ENCODE measurements around the gene GNPTAB. TPM values are rescaled to one million over a fixed set of nuclear protein-coding genes. Genes with fewer than 3 reads are reported as not detected.
"Not testable (repeated sequence)": the region's sequence is repeated elsewhere in the genome, so short reads cannot be mapped to it uniquely, and the experiment has no call there.

Gene GNPTAB
- total RNA-seq, 1 donor, result 81.4 TPM

DNA sequence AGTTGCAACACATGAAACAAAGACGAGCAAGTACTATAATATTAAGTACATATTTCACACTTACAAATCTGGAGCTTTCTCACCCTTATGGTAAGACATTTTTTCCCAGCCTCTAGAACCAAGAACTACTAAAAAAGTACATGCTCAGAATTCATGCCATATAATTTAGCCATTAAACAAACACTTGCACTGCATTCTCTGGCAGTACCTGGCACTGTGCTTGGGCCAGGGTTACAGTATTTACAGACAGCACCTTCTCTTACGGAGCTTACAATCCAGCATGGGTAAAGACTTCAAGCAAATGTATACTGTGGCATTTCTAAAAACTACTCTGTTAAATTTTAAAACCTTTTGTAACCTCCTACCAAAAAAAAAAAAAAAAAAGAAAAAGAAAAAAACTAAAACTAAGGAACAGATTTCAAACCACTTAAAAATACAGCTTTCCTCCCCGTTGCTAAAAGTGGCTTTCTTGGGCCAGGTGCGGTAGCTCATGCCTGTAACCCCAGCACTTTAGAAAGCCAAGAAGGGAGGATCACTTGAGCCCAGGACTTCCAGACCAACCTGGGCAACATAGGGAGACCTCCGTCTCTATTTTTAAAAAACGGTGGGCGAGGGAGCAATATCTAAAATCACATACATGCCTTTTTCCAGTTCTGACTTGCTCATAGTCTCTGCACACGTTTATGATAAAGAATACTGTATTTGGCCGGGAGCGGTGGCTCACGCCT is 956 bp downstream of the GNPTAB start:
- H3K4me1 ChIP-seq (ENCODE audit: insufficient read depth, low read length), result peaks cover 49% of the 10 kb centered on the region
- H3K9me3 ChIP-seq (ENCODE audit: low read depth, low read length), result no peaks in the 10 kb centered on the region
- no peaks in the 10 kb centered on the region for H3K27me3 ChIP-seq (ENCODE audit: insufficient read depth, low read length)
- peak overlapping the region; percentile 90 for H3K4me3 ChIP-seq (ENCODE audit: low read length)

DNA sequence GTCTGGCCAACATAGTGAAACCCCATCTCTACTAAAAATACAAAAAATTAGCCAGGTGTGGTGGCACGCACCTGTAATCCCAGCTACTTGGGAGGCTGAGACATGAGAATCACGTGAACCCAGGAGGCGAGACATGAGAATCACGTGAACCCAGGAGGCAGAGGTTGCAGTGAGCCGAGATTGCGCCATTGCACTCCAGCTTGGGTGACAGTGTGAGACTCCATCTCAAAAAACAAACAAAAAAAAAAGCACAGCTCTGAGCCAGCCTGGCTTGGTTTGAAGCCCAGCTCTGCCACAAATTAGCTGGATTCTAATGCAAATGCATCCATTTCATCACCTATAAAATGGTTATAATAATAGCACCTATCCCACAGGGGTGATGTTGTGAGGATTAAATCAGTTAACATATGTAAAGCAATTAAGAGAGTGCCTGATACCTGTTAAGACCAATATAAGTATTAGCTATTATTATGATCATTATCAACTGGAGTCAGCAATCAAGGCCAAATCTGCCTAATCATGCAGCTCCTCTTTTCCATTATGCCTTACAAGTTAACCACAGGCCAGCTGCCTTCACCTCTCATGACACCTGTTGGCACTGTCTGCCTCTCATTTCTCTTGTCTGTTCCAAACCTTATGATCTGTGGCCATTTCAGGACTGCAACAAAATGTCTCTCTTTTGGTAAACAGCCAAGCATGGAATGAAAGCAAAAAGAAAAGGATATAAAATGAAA is 2.1 kb downstream of the GNPTAB start:
- no peaks in the 10 kb centered on the region for H3K27me3 ChIP-seq (ENCODE audit: insufficient read depth, low read length)
- no peak overlapping the region for H3K4me3 ChIP-seq (ENCODE audit: low read length)
- H3K9me3 ChIP-seq (ENCODE audit: low read depth, low read length), result no peaks in the 10 kb centered on the region
- peaks cover 60% of the 10 kb centered on the region for H3K4me1 ChIP-seq (ENCODE audit: insufficient read depth, low read length)

DNA sequence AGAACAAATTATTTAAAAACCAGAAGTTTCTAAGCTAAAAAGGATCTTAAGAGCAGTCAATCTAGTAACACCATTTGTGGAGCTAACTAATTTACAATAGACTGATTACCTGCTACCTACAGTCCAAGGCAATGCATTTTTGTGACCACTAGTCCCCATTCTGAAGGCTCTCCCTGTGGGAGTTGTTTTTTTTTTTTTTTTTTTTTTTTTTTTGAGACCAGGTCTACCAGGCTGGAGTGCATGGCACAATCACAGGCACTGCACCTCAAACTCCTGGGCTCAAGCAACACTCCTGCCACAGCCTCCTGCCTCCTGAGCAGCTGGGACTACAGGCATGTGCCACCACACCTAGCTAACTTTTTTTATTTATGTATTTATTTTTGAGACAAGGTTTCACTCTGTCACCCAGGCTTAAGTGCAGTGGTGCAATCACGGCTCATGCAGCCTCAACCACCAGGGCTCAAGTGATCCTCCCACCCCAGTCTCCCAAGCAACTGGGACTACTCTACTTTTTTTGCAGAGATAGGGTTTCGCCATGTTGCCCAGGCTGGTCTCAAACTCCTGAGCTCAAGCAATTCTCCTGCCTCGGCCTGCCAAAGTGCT is 3.9 kb downstream of the GNPTAB start:
- Histone ChIP-seq H3K27me3 (ENCODE audit: insufficient read depth, low read length) (no peaks in the 10 kb centered on the region), H3K9me3 (ENCODE audit: low read depth, low read length) (no peaks in the 10 kb centered on the region), H3K4me1 (ENCODE audit: insufficient read depth, low read length) (peaks cover 75% of the 10 kb centered on the region), H3K4me3 (ENCODE audit: low read length) (no peak overlapping the region)

DNA sequence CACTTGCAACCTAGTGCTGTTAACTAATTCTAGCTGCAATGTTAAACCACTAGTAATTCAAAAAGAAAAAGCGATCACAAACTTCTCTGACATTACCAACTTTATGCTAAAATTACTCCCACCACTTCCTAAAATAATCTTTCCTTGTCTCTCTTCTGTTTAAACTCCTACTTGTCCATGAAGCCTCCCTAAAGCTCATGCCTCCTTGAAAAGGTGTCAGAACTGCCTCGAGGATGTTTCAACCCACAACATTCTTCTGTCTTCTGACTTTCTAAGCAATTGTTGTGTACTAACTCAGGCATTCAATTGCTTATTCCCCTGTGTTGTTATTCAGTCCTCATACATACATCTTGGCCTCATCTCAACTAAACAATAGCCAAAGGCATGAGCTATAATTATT is 5.9 kb downstream of the GNPTAB start:
- Histone ChIP-seq H3K9me3 (ENCODE audit: low read depth, low read length) (no peaks in the 10 kb centered on the region), H3K27me3 (ENCODE audit: insufficient read depth, low read length) (no peaks in the 10 kb centered on the region), H3K4me3 (ENCODE audit: low read length) (no peak overlapping the region), H3K4me1 (ENCODE audit: insufficient read depth, low read length) (peaks cover 80% of the 10 kb centered on the region)

DNA sequence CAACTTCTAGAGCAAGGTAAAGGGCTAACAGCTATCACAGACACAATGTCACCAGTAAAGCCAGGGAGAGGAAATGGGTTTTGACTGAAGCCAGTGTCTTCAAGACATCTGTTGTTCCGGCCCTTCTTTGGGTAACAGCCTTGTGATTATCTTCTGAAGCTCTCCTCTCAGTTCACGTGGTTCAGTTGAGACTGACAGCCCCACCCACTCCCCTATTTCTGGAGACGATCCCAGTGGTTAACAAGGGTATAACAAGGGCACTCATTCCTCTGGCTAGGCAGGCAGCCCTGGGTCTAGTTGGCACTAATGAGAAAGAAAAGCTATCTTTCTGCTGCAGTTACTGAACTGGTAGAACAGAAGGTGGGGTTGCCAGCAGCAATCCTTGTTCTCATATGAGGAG is 6.9 kb downstream of the GNPTAB start:
- Histone ChIP-seq H3K9me3 (ENCODE audit: low read depth, low read length) (no peaks in the 10 kb centered on the region), H3K27me3 (ENCODE audit: insufficient read depth, low read length) (no peaks in the 10 kb centered on the region), H3K4me1 (ENCODE audit: insufficient read depth, low read length) (peaks cover 71% of the 10 kb centered on the region), H3K4me3 (ENCODE audit: low read length) (no peak overlapping the region)

DNA sequence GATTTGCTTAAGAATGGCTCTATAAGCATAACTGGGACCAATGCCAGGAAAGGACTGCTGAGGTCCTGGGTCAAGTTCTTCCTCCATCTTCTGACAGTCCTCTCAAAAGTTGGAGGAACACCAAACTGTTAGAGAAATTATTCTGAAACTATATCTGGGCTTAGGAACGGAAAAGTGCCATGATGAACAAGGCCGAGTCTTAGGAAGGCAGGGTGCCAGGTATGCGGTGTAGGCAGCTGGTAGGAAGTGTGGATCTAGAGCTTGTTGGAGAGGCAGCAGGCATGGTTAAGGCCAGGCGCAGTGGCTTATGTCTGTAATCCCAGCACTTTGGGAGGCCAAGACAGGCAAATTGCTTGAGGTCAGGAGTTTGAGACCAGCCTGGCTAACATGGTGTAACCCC is 7.7 kb downstream of the GNPTAB start:
- Histone ChIP-seq H3K4me1 (ENCODE audit: insufficient read depth, low read length) (peaks cover 62% of the 10 kb centered on the region), H3K4me3 (ENCODE audit: low read length) (no peak overlapping the region), H3K27me3 (ENCODE audit: insufficient read depth, low read length) (no peaks in the 10 kb centered on the region), H3K9me3 (ENCODE audit: low read depth, low read length) (no peaks in the 10 kb centered on the region)

DNA sequence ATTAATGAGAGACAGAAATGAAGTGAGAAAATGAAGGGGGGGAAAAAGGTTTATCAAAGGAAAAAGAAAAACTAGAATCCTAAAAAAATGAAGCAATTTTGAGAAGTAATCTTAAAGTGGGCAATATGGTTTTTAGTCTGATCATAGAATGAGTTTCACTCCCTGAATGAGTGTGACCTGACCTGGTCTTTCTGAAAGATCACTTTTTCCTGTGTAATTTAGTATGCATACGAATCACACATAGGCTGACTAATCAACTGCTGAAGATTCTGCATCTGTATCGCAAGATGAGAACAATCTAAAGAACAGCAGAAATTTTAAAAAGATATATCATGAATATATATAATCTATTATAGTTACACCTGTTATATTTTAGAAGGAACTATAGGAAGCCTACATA is 11.3 kb downstream of the GNPTAB start:
- peaks cover 38% of the 10 kb centered on the region for H3K4me1 ChIP-seq (ENCODE audit: insufficient read depth, low read length)
- H3K27me3 ChIP-seq (ENCODE audit: insufficient read depth, low read length), result no peaks in the 10 kb centered on the region
- H3K4me3 ChIP-seq (ENCODE audit: low read length), result no peak overlapping the region
- H3K9me3 ChIP-seq (ENCODE audit: low read depth, low read length), result no peaks in the 10 kb centered on the region

DNA sequence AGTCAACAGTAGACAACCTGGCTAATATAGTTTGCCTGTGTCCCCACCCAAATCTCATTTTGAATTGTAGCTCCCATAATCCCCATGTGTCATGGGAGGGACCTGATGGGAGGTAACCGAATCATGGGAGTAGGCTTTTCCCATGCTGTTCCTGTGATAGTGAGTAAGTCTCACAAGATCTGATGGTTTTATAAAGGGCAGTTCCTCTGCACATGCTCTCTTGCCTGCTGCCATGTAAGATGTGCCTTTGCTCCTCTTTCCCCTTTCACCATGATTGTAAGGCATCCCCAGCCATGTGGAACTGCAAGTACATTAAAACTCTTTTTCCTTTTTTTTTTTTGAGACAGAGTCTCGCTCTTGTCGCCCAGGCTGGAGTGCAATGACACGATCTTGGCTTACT is 12.1 kb downstream of the GNPTAB start:
- H3K4me3 ChIP-seq (ENCODE audit: low read length); H3K27me3 ChIP-seq (ENCODE audit: insufficient read depth, low read length); H3K9me3 ChIP-seq (ENCODE audit: low read depth, low read length): not testable (repeated sequence)
- peaks cover 31% of the 10 kb centered on the region for H3K4me1 ChIP-seq (ENCODE audit: insufficient read depth, low read length)

DNA sequence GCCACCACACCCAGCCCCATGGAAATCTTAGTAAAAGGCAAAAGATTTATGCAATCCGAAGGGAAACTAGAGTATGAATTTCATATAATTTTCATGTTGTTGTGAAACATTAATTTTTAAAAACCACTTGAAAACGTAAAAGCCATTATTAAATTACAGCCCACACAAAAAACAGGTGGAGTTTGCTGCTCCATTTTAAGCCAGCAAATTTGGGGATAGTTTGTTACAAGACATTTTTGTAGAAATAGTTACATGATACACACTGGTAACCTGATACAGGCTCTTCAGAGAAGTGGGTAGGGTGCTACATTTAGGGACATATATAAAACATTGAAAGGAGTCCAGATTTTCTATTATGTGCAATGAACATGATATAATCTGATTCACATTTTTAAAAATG is 17.6 kb downstream of the GNPTAB start:
- Histone ChIP-seq H3K4me3 (ENCODE audit: low read length) (no peak overlapping the region), H3K27me3 (ENCODE audit: insufficient read depth, low read length) (no peaks in the 10 kb centered on the region), H3K9me3 (ENCODE audit: low read depth, low read length) (no peaks in the 10 kb centered on the region), H3K4me1 (ENCODE audit: insufficient read depth, low read length) (peaks cover 10% of the 10 kb centered on the region)

DNA sequence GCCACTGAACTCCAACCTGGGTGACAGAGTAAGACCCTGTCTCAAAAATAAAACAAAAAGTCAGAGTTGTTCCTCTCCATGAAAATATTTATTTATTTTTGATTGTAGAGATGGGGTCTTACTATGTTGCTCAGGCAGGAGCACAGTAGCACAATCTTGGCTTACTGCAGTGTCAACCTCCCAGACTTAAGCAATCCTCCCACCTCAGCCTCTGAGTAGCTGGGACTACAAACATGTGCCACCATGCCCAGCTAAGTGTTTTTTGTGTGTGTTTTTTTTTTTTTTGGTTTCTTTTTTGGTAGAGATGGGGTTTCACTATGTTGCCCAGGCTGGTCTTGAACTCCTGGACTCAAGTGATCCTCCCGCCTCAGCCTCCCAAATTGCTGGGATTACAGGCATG is 18.0 kb downstream of the GNPTAB start:
- H3K9me3 ChIP-seq (ENCODE audit: low read depth, low read length); H3K27me3 ChIP-seq (ENCODE audit: insufficient read depth, low read length); H3K4me3 ChIP-seq (ENCODE audit: low read length): not testable (repeated sequence)
- peaks cover 10% of the 10 kb centered on the region for H3K4me1 ChIP-seq (ENCODE audit: insufficient read depth, low read length)

DNA sequence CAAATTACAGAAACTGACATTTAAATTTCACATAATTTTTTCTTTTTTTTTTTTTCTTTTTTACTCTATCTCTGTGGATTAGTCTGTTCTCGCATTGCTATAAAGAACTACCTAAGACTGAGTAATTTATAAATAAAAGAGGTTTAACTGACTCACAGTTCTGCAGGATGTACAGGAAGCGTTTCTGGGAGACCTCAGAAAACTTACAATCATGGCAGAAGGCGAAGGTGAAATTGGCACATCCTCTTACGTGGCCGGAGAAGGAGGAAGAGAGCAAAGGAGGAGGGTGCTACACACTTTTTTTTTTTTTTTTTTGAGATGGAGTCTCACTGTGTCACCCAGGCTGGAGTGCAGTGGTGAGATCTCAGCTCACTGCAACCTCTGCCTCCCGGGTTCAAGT is 19.4 kb downstream of the GNPTAB start:
- H3K27me3 ChIP-seq (ENCODE audit: insufficient read depth, low read length), result not testable (repeated sequence)
- peaks cover 15% of the 10 kb centered on the region for H3K4me1 ChIP-seq (ENCODE audit: insufficient read depth, low read length)

DNA sequence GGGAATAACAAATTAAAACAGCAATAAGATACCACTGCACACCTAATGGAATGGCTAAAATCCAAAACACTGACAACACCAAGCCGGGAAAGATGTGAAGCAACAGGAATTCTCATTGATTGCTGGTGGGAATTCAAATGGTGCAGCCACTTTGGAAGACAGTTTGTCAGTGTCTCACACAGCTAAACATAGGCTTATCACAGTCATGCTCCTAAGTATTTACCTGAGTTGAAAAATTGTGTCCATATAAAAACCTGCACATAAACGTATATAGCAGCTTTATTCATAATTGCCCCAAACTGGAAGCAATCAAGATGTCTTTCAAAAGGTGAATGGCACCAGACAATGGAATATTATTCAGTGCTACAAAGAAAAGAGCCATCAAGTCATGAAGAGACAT is 21.6 kb downstream of the GNPTAB start:
- no peaks in the 10 kb centered on the region for H3K27me3 ChIP-seq (ENCODE audit: insufficient read depth, low read length)
- no peak overlapping the region for H3K4me3 ChIP-seq (ENCODE audit: low read length)
- no peaks in the 10 kb centered on the region for H3K9me3 ChIP-seq (ENCODE audit: low read depth, low read length)
- peaks cover 22% of the 10 kb centered on the region for H3K4me1 ChIP-seq (ENCODE audit: insufficient read depth, low read length)

More for the DNA sequence above, 19.4 kb downstream of the GNPTAB start:
- not testable (repeated sequence) for H3K4me3 ChIP-seq (ENCODE audit: low read length); H3K9me3 ChIP-seq (ENCODE audit: low read depth, low read length)

DNA sequence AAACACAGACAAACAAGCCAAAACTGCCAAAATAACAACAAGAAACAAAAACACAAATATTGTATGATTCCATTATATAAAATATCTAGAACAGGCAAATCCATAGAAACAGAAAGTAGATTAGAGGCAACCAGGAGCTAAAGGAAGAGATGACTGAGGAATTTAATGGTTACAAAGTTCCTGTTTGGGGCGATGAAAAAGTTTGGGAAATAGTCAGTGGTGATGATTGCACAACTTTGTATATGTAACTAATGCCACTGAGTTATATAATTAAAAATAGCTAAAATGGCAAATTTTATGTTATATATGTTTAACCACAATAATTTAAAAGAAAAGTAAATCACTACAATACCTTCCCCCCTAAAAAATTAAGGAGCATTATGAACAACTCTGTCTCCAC is 24.5 kb downstream of the GNPTAB start:
- H3K4me1 ChIP-seq (ENCODE audit: insufficient read depth, low read length), result peaks cover 24% of the 10 kb centered on the region
- H3K9me3 ChIP-seq (ENCODE audit: low read depth, low read length), result no peaks in the 10 kb centered on the region
- H3K27me3 ChIP-seq (ENCODE audit: insufficient read depth, low read length), result no peaks in the 10 kb centered on the region
- no peak overlapping the region for H3K4me3 ChIP-seq (ENCODE audit: low read length)

DNA sequence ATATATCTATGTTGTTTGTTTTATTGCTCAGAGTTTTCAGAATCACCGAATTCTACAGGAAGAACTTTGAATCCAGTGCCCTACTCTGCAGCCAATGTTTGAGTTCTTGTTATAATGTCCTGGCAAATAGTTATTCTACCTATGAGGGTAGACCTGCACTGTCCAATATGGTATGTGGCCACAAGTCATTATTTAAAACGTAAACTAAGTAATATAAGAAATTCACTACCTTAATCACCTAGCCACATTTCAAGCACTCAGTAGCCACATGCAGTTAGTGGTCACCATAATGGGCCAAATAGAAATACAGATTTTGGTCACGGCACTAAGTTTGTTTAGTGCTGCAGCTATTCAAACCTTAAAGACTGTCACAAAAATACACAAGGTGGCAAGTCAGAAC is 26.4 kb downstream of the GNPTAB start:
- Histone ChIP-seq H3K4me1 (ENCODE audit: insufficient read depth, low read length) (peaks cover 22% of the 10 kb centered on the region), H3K4me3 (ENCODE audit: low read length) (no peak overlapping the region), H3K27me3 (ENCODE audit: insufficient read depth, low read length) (no peaks in the 10 kb centered on the region), H3K9me3 (ENCODE audit: low read depth, low read length) (no peaks in the 10 kb centered on the region)

DNA sequence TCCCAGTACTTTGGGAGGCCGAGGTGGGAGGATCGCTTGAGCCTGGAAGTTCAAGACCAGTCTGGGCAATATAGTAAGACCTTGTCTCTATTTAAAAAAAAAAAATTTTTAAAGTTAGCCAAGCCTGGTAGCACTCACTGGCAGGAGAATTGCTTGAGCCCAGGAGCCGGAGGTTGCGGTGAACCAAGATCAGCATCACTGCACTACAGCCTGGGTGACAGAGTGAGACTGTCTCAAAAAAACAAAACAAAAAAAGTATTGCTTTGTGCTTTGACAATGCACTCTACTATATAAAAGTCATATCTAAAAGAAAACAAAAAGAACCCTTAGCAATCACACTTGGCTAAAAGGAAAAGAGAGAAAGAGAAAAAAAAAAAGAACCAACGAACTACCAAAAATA is 26.8 kb downstream of the GNPTAB start:
- Histone ChIP-seq H3K27me3 (ENCODE audit: insufficient read depth, low read length) (no peaks in the 10 kb centered on the region), H3K9me3 (ENCODE audit: low read depth, low read length) (no peaks in the 10 kb centered on the region), H3K4me1 (ENCODE audit: insufficient read depth, low read length) (peaks cover 22% of the 10 kb centered on the region), H3K4me3 (ENCODE audit: low read length) (no peak overlapping the region)
